GM12892 (cell line): ENCODE results near the gene GSG1L.
"Not testable (repeated sequence)": the region's sequence is repeated elsewhere in the genome, so short reads cannot be mapped to it uniquely, and the experiment has no call there.

Experiments used
- DNase-seq: peaks from one replicate; pipeline ENCODE4 v3.0.0; 2011; ENCODE audit not compliant: insufficient read length
- FAIRE-seq: peaks from 2 replicates; lab custom pipeline; 2011; peaks lifted over from hg19 to GRCh38; lab: Jason Lieb, UNC
- POLR2A ChIP-seq: IDR thresholded peaks from 2 replicates; pipeline ENCODE4 v1.6.1; 2011; ENCODE audit warnings: low read depth, low read length, control low read depth
- POLR2AphosphoS5 ChIP-seq: IDR thresholded peaks from 2 replicates; pipeline ENCODE4 v1.6.1; 2011; ENCODE audit warnings: low read depth, low read length, control low read depth
- TAF1 ChIP-seq: IDR thresholded peaks from 2 replicates; pipeline ENCODE4 v1.6.1; 2011; ENCODE audit warnings: low read depth, mild to moderate bottlenecking, control low read depth, low read length, borderline replicate concordance

The GSG1L gene

GRCh38 chr16:27980076-27980775 is 83.3 kb downstream of the GSG1L start:
- no peak for FAIRE-seq
- TF ChIP-seq TAF1 (no peak), POLR2A (no peak), POLR2AphosphoS5 (no peak)
- DNase-seq = no peak

- not testable (repeated sequence) for DNase-seq, FAIRE-seq
Measured at GRCh38 chr16:27979668-27980067, 83.8 kb downstream of the GSG1L start.

DNA sequence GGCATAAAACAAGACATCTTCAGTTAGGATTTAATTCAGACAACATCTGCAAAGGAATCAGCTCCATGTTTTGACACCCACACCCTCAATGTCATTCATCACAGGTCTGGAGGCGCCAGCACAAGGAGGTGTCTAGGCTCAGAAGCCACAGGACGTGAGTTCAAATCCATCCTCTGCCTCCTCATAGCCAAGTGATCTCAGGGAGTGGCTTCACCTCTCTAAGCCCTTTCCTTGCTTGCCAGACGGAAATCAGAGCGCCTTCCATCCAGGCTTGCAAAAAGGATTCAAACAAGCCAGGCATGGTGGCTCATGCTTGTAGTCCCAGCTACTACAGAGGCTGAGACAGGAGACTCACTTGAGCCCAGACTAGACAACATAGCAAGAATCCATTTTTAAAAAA is 84.6 kb downstream of the GSG1L start:
- DNase-seq (no peak), FAIRE-seq (no peak)
- TF ChIP-seq TAF1 (no peak), POLR2AphosphoS5 (no peak), POLR2A (no peak)

DNA sequence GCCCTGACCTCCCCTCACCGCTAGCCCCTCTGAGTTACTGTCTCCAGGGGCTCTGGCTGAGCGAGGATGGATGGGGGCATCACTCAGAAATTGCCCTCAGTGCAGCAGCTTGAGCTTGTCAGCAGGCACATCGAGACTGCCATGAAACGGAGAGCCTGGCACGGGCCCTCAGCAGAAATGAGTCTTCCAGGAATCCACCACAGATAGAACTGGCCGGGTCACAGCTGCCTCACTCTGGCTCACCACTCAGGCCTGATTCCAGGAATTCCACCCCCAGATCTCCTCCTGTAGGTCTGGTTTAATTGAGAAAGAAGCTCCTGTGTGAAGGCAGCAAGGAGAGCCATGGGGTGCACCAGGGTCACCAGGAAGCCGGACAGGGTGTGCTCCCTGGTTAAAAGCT is 85.5 kb downstream of the GSG1L start:
- DNase-seq = no peak
- TF ChIP-seq POLR2AphosphoS5 (no peak), POLR2A (no peak), TAF1 (no peak)
- FAIRE-seq = no peak

- DNase-seq (no peak), FAIRE-seq (no peak)
- TF ChIP-seq POLR2AphosphoS5 (no peak), POLR2A (no peak), TAF1 (no peak)
Measured at GRCh38 chr16:27976990-27977389, 86.5 kb downstream of the GSG1L start.

- DNase-seq (no peak), FAIRE-seq (no peak)
- TF ChIP-seq POLR2A (no peak), TAF1 (no peak), POLR2AphosphoS5 (no peak)
Measured at GRCh38 chr16:27974896-27975540, 88.5 kb downstream of the GSG1L start.

DNA sequence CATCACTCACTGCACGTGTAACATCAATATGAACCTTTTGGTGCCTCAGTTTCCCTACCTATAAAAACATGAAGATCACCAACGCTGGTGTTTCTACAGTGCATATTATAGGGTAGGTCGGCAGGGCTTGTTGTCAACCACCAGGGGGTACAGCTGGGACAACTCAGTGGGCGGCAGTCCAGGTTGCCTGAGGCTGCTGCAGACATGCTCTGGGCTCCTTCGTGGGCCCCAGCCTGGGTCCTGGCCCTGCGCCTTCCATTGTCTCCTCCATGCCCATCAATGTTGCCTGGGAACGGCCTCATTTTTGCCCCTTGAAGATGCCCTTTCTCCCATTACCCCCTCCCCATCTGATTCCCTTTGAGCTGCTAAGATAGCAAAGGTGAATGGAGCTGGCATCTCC is 89.8 kb downstream of the GSG1L start:
- no peak for DNase-seq
- TF ChIP-seq TAF1 = no peak
- no peak for TF ChIP-seq POLR2A
- TF ChIP-seq POLR2AphosphoS5 = no peak
- no peak for FAIRE-seq

DNA sequence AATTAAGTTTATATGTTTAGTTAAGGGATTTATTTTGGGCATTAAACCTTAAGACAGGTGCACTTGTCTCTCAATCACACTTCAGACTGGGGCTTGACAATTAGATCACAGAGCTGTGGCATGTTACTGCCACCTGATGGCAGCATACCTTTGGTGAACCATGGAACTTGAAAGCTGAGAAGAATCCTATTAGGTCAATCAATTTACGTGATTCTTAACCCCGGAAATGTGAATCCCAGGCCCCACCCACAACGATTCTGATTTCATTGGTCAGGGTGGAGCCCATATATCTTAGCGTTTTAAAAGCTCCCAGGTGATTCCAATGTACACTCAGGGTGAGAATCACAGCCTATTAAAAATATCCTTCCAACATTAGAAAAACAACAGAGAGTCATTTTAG is 91.0 kb downstream of the GSG1L start:
- DNase-seq (peak; percentile 27), FAIRE-seq (no peak)
- TF ChIP-seq POLR2AphosphoS5 (no peak), TAF1 (no peak), POLR2A (no peak)

DNA sequence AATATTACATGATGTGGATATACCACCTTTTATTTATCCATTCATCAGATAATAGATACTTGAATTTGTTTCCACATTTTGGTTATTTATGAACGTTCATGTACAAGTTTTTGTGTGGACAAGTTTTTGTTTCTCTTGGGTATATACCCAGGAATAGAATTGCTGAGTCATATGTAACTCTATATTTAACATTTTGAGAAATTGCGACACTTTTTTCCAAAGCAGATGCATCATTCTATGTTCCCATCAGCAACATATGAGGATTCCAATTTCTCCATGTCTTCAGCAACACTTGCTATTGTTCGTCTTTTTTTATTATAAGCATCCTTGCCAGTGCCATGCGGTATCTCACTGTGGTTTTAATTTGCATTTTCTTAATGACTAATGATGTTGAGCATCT is 93.9 kb downstream of the GSG1L start:
- no peak for TF ChIP-seq POLR2AphosphoS5
- TF ChIP-seq POLR2A = no peak
- no peak for TF ChIP-seq TAF1
- DNase-seq (no peak), FAIRE-seq (no peak)

- FAIRE-seq (no peak), DNase-seq (no peak)
- no peak for TF ChIP-seq POLR2AphosphoS5
- no peak for TF ChIP-seq POLR2A
- TF ChIP-seq TAF1 = no peak
Measured at GRCh38 chr16:27967169-27967568, 96.3 kb downstream of the GSG1L start.

GRCh38 chr16:27966756-27967155 is 96.8 kb downstream of the GSG1L start:
- DNase-seq (no peak), FAIRE-seq (no peak)
- TF ChIP-seq POLR2AphosphoS5 (no peak), POLR2A (no peak), TAF1 (no peak)

- TF ChIP-seq TAF1 = no peak
- no peak for TF ChIP-seq POLR2A
- TF ChIP-seq POLR2AphosphoS5 = no peak
- no peak for FAIRE-seq
- DNase-seq = no peak
Measured at GRCh38 chr16:27965801-27966200, 97.7 kb downstream of the GSG1L start.
